K562 (cell line): ENCODE data around the gene PLEKHN1. TPM values are rescaled to one million over a fixed set of nuclear protein-coding genes. Genes with fewer than 3 reads are reported as not detected.

ENCODE experiments used
- ATAC-seq: fragments of 200-7000 bp; cut with Tn5 transposase; 3 replicates; pipeline ENCODE4 v1.9.1; 2020; ENCODE audit warnings: moderate library complexity
- BruUV-seq: library from RNA; stranded (reverse); fragments of 400-500 nt; replicated peaks from 2 replicates; lab custom pipeline; 2021; lab: Mats Ljungman, UMichigan
- CTCF ChIA-PET: fragments of 300-600 bp; formaldehyde crosslinking; extraction: SDS; loops from one replicate; lab custom pipeline; 2021; ENCODE audit warnings: low intra/inter-chr PET ratio; lab: Yijun Ruan, JAX
- POLR2A ChIA-PET: fragments of 300-600, 350-650 bp; sonication (Branson Sonifier 250); formaldehyde crosslinking; extraction: SDS; loops from one replicate; lab custom pipeline; 2021; ENCODE audit warnings: antibody characterized with exemption, inconsistent platforms; lab: Yijun Ruan, JAX
- DNase-seq, 4 experiments: peaks; one replicate each; pipeline versions ENCODE4 v3.0.0 to v3.0.0-alpha.2; 2011 to 2018; ENCODE audit warnings: low spot score in 3 of 4, mixed read lengths in 3 of 4; ENCODE audit errors: extremely low read depth in 1 of 4
- FAIRE-seq: peaks from 2 replicates; lab custom pipeline; 2011; peaks lifted over from hg19 to GRCh38; lab: Jason Lieb, UNC
- H2AFZ ChIP-seq: 2 replicates; pipeline ENCODE4 v1.6.0; 2011; ENCODE audit warnings: low read depth, low read length, control low read depth, inconsistent platforms
- H3K27ac ChIP-seq: fragments of 200-600 bp; 3 replicates; pipeline ENCODE4 v1.8.0; 2011; ENCODE audit warnings: low read depth, mild to moderate bottlenecking, control low read depth, inconsistent platforms, low read length, moderate library complexity, mixed read lengths; ENCODE audit errors: extremely low read depth
- H3K27me3 ChIP-seq, 2 experiments: fragments of 300-600 bp in 1 of 2; 2 replicates in 1 of 2; 3 replicates in 1 of 2; pipeline versions ENCODE4 v1.6.0 to v1.8.0; 2011; ENCODE audit warnings: inconsistent platforms in 2 of 2, low read length in 2 of 2, mild to moderate bottlenecking in 1 of 2, mixed read lengths in 1 of 2, moderate library complexity in 1 of 2; ENCODE audit not compliant: control insufficient read depth in 2 of 2, insufficient read depth in 2 of 2
- H3K36me3 ChIP-seq: fragments of 300-600 bp; 3 replicates; pipeline ENCODE4 v1.8.0; 2011; ENCODE audit warnings: mild to moderate bottlenecking, low read length, inconsistent platforms; ENCODE audit not compliant: control insufficient read depth, insufficient read depth
- H3K4me1 ChIP-seq, 2 experiments: fragments of 200-600 bp in 1 of 2; replicated peaks in 1 of 2; 2 replicates in 1 of 2; 3 replicates in 1 of 2; pipeline versions ENCODE4 v1.5.1 to v1.8.0; 2011; ENCODE audit warnings: inconsistent platforms in 2 of 2, low read length in 2 of 2, mild to moderate bottlenecking in 1 of 2, mixed read lengths in 1 of 2, moderate library complexity in 1 of 2; ENCODE audit not compliant: control insufficient read depth in 2 of 2, insufficient read depth in 2 of 2
- H3K4me2 ChIP-seq: 2 replicates; pipeline ENCODE4 v1.6.1; 2011; ENCODE audit warnings: low read length, control low read depth, inconsistent platforms, mixed read lengths; ENCODE audit not compliant: insufficient read depth
- H3K4me3 ChIP-seq: fragments of 200-600 bp; sonication (generic), shearing (Covaris generic); 2 replicates; pipeline ENCODE4 v1.5.1; 2016; ENCODE audit warnings: control low read depth, inconsistent platforms
- H3K79me2 ChIP-seq: fragments of 200-600 bp; 3 replicates; pipeline ENCODE4 v1.8.0; 2011; ENCODE audit warnings: low read length, inconsistent platforms; ENCODE audit not compliant: control insufficient read depth, insufficient read depth
- H3K9ac ChIP-seq, 2 experiments: 2 replicates each; pipeline versions ENCODE4 v1.6.0 to v1.6.1; 2011; ENCODE audit warnings: low read depth in 2 of 2, low read length in 2 of 2, control low read depth in 1 of 2, inconsistent platforms in 1 of 2, mild to moderate bottlenecking in 1 of 2, mixed read lengths in 1 of 2; ENCODE audit not compliant: insufficient read depth in 1 of 2
- H3K9me1 ChIP-seq: one replicate; pipeline ENCODE4 v1.6.0; 2011; ENCODE audit warnings: inconsistent platforms, mild to moderate bottlenecking, low read length, moderate library complexity; ENCODE audit not compliant: control insufficient read depth, insufficient read depth
- H3K9me3 ChIP-seq: replicated peaks from 2 replicates; pipeline ENCODE4 v1.5.1; 2011; ENCODE audit warnings: low read depth, low read length, inconsistent platforms; ENCODE audit not compliant: control insufficient read depth, insufficient read depth
- H4K20me1 ChIP-seq: replicated peaks from 2 replicates; pipeline ENCODE4 v1.6.1; 2011; ENCODE audit warnings: low read length, inconsistent platforms, mixed read lengths; ENCODE audit not compliant: control insufficient read depth, insufficient read depth
- SRSF7 ChIP-seq: fragments of 200-400 bp; formaldehyde crosslinking; optimal IDR thresholded peaks from 2 replicates; pipeline ENCODE3; 2017; ENCODE audit warnings: mild to moderate bottlenecking, low read depth, low read length
- SUPT5H ChIP-seq: fragments of 450-650 bp; IDR thresholded peaks from 2 replicates; pipeline ENCODE4 v1.6.1; 2016
- TCF7L2 ChIP-seq: fragments of 150-350 bp; IDR thresholded peaks from 2 replicates; pipeline ENCODE4 v1.6.1; 2016; ENCODE audit warnings: low read depth, mild to moderate bottlenecking, low read length, moderate library complexity
- ZNF146 ChIP-seq: IDR thresholded peaks from one replicate; pipeline ENCODE4 v1.6.1; 2018; ENCODE audit warnings: missing compliant biosample characterization; ENCODE audit not compliant: unreplicated experiment
- ZNF586 ChIP-seq: fragments of 450-650 bp; formaldehyde crosslinking; conservative IDR thresholded peaks from 2 replicates; pipeline ENCODE4 v1.4.0; 2020; ENCODE audit warnings: mild to moderate bottlenecking, moderate library complexity
- WGBS: fragments of 100-300 bp; shearing (Covaris generic); methylation state at CpG from one replicate; pipeline ENCODE4 v1.1.6; 2016; ENCODE audit warnings: low coverage, mixed read lengths; ENCODE audit not compliant: insufficient coverage; ENCODE audit errors: missing lambda C conversion rate; 5-methylcytosine and 5-hydroxymethylcytosine counted together
- in situ Hi-C: fragments of 300-500 bp; cut with MboI; formaldehyde crosslinking; loops from 4 replicates; pipeline ENCODE4 v1.15.0; 2018; ENCODE audit warnings: inconsistent platforms, mixed read lengths
- intact Hi-C: fragments of 100-400 bp; cut with micrococcal nuclease; formaldehyde crosslinking; loops from 2 replicates; pipeline ENCODE4 v1.14.2; 2022
- polyA plus RNA-seq, 8 experiments: library from polyadenylated mRNA; depleted of rRNA in 4 of 8; stranded (reverse) in 5 of 8; unstranded in 3 of 8; fragments of >200 nt; fragmentation: Nextera tagmentation in 2 of 8; fragmentation: Illumina TruSeq in 1 of 8; extraction: Ambion mirVana in 2 of 8; extraction: Trizol in 1 of 8; gene quantifications; 2 replicates each; pipeline versions ENCODE4 v1.2.1 to v1.2.3, GENCODE V29; 2011 to 2014; ENCODE audit warnings: inconsistent platforms in 1 of 8, missing spikeins in 1 of 8
- total RNA-seq, 7 experiments: library from RNA; depleted of rRNA in 6 of 7; stranded (reverse); fragments of >200 nt in 6 of 7; fragmentation: Illumina TruSeq in 2 of 7; extraction: Trizol in 2 of 7; gene quantifications; 2 replicates each; pipeline versions ENCODE4 v1.2.1 to v1.2.3, GENCODE V29; 2011 to 2021; ENCODE audit warnings: low replicate concordance in 1 of 7
- TF ChIP-seq, protein P1 (sequence below): fragments of 450-650 bp; IDR thresholded peaks from 2 replicates; pipeline ENCODE4 v1.6.1; 2016; ENCODE audit warnings: mild to moderate bottlenecking

The PLEKHN1 gene
- total and polyA plus RNA-seq, 9 of the 15 experiments (the other 6 are each of a cell fraction or from before 2014, with no cell fraction given) = 0.07 to 1.5 (median 0.13) TPM; not detected in 2

DNA sequence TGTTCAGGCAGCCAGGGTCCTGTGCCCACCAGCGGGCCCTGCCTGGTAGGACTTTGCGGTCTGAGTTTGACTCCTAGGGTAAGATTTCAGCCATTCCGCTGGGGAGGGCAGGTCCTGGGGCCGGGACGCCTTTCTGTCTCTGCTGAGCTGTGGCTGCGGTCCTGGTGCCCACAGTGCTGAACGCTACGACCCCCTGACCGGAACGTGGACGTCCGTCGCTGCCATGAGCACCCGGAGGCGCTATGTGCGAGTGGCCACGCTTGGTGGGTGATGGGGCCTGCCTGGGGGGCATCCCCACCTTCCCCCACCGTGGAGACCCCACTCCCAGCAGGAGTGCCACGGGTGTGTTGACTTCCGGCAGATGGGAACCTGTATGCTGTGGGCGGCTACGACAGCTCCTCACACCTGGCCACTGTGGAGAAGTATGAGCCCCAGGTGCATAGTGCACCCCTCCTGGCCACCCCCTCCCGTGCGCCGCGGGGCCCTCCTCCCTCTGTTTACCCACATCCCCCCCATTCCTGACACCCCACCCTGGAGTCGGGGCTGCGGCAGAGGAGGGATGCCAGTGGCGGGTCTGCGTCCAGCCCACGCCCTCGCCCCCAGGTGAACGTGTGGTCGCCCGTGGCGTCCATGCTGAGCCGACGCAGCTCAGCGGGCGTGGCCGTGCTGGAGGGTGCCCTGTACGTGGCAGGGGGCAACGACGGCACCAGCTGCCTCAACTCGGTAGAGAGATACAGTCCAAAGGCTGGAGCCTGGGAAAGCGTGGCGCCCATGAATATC, 2.3 kb upstream of the PLEKHN1 start:
- WGBS = 94% methylated on average over 38 of the region's 47 CpGs
- Histone ChIP-seq H2AFZ (no peak overlapping the region), H3K9me3 (no peaks in the 10 kb centered on the region), H4K20me1 (no peaks in the 10 kb centered on the region), H3K9ac (no peak overlapping the region), H3K36me3 (peaks cover 42% of the 10 kb centered on the region; the same call in 2 of the 3 replicates), H3K79me2 (peaks cover 15% of the 10 kb centered on the region), H3K27me3 (no peaks in the 10 kb centered on the region), H3K4me3 (no peak overlapping the region), H3K4me2 (no peak overlapping the region), H3K4me1 (peaks cover 20 to 82% of the 10 kb centered on the region in 2 experiments), H3K27ac (no peak overlapping the region), H3K9me1 (no peaks in the 10 kb centered on the region)
- in situ Hi-C loops = no loop called here
- no TSS peak for BruUV-seq
- CTCF ChIA-PET = no interaction called here
- intact Hi-C loops = no loop called here
- no peak for ATAC-seq
- no peak for DNase-seq
- FAIRE-seq = no peak
- POLR2A ChIA-PET = interaction anchor here (0.7 kb wide), 1 partner anchor 280 kb away, joined by 3 read pairs; no protein-coding TSS in a partner anchor
- TF ChIP-seq ZNF586 (no peak), TCF7L2 (no peak), SRSF7 (no peak), ZNF146 (CRISPR knock-in tag) (no peak), SUPT5H (no peak)
- TF ChIP-seq, protein P1, sequence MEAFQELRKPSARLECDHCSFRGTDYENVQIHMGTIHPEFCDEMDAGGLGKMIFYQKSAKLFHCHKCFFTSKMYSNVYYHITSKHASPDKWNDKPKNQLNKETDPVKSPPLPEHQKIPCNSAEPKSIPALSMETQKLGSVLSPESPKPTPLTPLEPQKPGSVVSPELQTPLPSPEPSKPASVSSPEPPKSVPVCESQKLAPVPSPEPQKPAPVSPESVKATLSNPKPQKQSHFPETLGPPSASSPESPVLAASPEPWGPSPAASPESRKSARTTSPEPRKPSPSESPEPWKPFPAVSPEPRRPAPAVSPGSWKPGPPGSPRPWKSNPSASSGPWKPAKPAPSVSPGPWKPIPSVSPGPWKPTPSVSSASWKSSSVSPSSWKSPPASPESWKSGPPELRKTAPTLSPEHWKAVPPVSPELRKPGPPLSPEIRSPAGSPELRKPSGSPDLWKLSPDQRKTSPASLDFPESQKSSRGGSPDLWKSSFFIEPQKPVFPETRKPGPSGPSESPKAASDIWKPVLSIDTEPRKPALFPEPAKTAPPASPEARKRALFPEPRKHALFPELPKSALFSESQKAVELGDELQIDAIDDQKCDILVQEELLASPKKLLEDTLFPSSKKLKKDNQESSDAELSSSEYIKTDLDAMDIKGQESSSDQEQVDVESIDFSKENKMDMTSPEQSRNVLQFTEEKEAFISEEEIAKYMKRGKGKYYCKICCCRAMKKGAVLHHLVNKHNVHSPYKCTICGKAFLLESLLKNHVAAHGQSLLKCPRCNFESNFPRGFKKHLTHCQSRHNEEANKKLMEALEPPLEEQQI = no peak
- TF ChIP-seq, all 486 proteins: peak for 0
